ENCODE data around the gene SLC7A6.

DNA sequence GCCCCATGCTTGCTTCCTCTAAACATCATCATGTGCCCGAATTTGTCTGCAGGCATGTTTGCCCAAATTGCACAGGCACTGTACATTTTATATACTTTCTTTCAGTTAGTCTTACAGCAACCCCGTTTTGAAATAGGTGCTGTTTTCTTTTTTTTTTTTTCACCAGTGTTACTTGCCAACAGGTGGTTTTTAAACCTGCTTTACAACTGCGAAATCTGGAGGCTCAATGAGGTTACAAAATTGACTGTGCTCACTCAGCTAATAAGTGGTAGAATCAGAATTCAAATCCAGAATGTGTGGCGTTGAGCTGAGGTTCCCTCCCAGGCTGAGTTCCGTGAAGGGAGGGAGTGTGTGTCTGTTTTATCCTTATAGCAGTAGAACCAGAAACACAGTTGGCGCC lies 13.4 kb upstream of the SLC7A6 start:
- TF ChIP-seq, protein P1, sequence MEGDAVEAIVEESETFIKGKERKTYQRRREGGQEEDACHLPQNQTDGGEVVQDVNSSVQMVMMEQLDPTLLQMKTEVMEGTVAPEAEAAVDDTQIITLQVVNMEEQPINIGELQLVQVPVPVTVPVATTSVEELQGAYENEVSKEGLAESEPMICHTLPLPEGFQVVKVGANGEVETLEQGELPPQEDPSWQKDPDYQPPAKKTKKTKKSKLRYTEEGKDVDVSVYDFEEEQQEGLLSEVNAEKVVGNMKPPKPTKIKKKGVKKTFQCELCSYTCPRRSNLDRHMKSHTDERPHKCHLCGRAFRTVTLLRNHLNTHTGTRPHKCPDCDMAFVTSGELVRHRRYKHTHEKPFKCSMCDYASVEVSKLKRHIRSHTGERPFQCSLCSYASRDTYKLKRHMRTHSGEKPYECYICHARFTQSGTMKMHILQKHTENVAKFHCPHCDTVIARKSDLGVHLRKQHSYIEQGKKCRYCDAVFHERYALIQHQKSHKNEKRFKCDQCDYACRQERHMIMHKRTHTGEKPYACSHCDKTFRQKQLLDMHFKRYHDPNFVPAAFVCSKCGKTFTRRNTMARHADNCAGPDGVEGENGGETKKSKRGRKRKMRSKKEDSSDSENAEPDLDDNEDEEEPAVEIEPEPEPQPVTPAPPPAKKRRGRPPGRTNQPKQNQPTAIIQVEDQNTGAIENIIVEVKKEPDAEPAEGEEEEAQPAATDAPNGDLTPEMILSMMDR (IDR thresholded peaks at IDR 0.05) = no peak
- no peak for TF ChIP-seq POLR2A (IDR thresholded peaks at IDR 0.05)

Data from uterus (tissue), 2 donors.